BLaER1 (cell line): ENCODE results near the gene P2RX4.

ENCODE experiments used
- H3K27ac ChIP-seq: shearing (Covaris generic); formaldehyde crosslinking; 2 replicates; pipeline ENCODE4 v1.8.1; 2022
- H3K27me3 ChIP-seq: shearing (Covaris generic); formaldehyde crosslinking; 2 replicates; pipeline ENCODE4 v1.8.1; 2022
- H3K36me3 ChIP-seq: shearing (Covaris generic); formaldehyde crosslinking; 2 replicates; pipeline ENCODE4 v1.8.1; 2022
- H3K4me1 ChIP-seq: shearing (Covaris generic); formaldehyde crosslinking; 2 replicates; pipeline ENCODE4 v1.8.1; 2022
- H3K4me2 ChIP-seq: shearing (Covaris generic); formaldehyde crosslinking; 2 replicates; pipeline ENCODE4 v1.8.1; 2022
- H3K4me3 ChIP-seq: shearing (Covaris generic); formaldehyde crosslinking; 2 replicates; pipeline ENCODE4 v1.8.1; 2022
- H3K9ac ChIP-seq: shearing (Covaris generic); formaldehyde crosslinking; 2 replicates; pipeline ENCODE4 v1.8.1; 2022
- H3K9me3 ChIP-seq: shearing (Covaris generic); formaldehyde crosslinking; 2 replicates; pipeline ENCODE4 v1.8.1; 2022
- H4K20me1 ChIP-seq: shearing (Covaris generic); formaldehyde crosslinking; 2 replicates; pipeline ENCODE4 v1.8.1; 2022
- Cebpa-rat ChIP-seq: shearing (Covaris generic); IDR thresholded peaks from 2 replicates; pipeline ENCODE4 v1.8.1; 2022

Gene P2RX4

DNA sequence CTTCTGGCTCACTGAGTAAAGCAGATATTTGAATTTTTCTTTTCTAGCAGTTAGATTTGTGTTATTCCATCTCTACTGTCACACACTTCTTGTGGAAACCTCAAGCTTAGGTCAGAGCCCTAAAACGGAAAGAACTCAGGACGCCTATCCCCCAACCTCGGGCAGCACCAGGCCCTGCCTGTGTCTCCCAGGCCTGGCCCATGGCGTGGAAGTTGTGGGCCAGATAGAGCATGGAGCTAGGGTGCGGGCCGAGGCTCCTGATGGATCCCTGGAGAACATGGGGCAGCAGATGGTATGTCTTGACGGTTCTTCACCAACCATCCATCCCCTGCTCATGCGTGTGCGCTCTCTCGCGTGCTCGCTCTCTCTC lies 20.6 kb downstream of the P2RX4 start:
- Histone ChIP-seq H3K4me2 (no peak overlapping the region), H3K27me3 (no peaks in the 10 kb centered on the region), H3K4me3 (no peak overlapping the region), H3K9me3 (no peaks in the 10 kb centered on the region), H3K36me3 (peaks cover 85% of the 10 kb centered on the region), H3K9ac (no peak overlapping the region), H4K20me1 (no peaks in the 10 kb centered on the region), H3K4me1 (no peaks in the 10 kb centered on the region), H3K27ac (no peak overlapping the region)
- TF ChIP-seq Cebpa-rat, result no peak

GRCh38 chr12:121232163-121232562 lies 22.2 kb downstream of the P2RX4 start:
- H3K4me2 ChIP-seq, result no peak overlapping the region
- no peaks in the 10 kb centered on the region for H3K9me3 ChIP-seq
- peaks cover 86% of the 10 kb centered on the region for H3K36me3 ChIP-seq
- no peaks in the 10 kb centered on the region for H4K20me1 ChIP-seq
- H3K9ac ChIP-seq, result no peak overlapping the region
- H3K4me3 ChIP-seq, result no peak overlapping the region
- no peak for TF ChIP-seq Cebpa-rat
- no peaks in the 10 kb centered on the region for H3K4me1 ChIP-seq
- no peak overlapping the region for H3K27ac ChIP-seq
- no peaks in the 10 kb centered on the region for H3K27me3 ChIP-seq

DNA sequence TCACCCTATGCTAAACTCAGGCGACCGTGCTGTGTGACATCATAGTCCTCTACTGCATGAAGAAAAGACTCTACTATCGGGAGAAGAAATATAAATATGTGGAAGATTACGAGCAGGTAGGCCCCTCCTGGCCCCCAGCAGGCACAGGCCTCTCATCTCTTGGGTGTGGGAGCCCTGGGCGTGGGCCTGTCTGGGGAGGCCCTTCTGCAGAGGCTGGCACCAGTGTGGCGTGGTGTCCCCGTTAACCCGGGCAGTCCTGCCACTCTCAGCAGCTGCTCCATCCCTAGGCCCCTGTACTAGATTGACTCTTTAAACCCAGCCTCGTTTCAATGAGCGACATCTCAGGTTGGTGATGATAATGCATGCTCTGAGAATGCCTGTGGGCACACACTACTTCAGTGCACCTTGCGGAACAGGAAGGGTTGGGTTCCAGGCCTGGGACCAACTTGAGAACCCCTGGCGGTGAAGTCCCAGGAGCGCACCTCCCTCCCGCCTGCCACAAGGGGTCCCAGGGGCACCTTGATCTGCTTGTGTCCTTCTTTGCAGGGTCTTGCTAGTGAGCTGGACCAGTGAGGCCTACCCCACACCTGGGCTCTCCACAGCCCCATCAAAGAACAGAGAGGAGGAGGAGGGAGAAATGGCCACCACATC lies 23.2 kb downstream of the P2RX4 start:
- Histone ChIP-seq H3K4me1 (peaks cover 1% of the 10 kb centered on the region; the same call in 1 of the 2 replicates), H3K27ac (no peak overlapping the region), H3K9ac (no peak overlapping the region), H3K9me3 (no peaks in the 10 kb centered on the region), H3K36me3 (peaks cover 86% of the 10 kb centered on the region), H4K20me1 (no peaks in the 10 kb centered on the region), H3K4me2 (no peak overlapping the region), H3K4me3 (no peak overlapping the region), H3K27me3 (no peaks in the 10 kb centered on the region)
- TF ChIP-seq Cebpa-rat, result no peak

- H3K27me3 ChIP-seq, result no peaks in the 10 kb centered on the region
- no peak overlapping the region for H3K4me2 ChIP-seq
- H3K36me3 ChIP-seq, result peaks cover 88% of the 10 kb centered on the region
- H4K20me1 ChIP-seq, result no peaks in the 10 kb centered on the region
- no peaks in the 10 kb centered on the region for H3K9me3 ChIP-seq
- peaks cover 6% of the 10 kb centered on the region for H3K4me1 ChIP-seq
- H3K4me3 ChIP-seq, result no peak overlapping the region
- no peak overlapping the region; the same call in 1 of the 2 replicates for H3K27ac ChIP-seq
- TF ChIP-seq Cebpa-rat, result no peak
- H3K9ac ChIP-seq, result no peak overlapping the region
These were observed 23.7 kb downstream of the P2RX4 start for GRCh38 chr12:121233628-121234020.

DNA sequence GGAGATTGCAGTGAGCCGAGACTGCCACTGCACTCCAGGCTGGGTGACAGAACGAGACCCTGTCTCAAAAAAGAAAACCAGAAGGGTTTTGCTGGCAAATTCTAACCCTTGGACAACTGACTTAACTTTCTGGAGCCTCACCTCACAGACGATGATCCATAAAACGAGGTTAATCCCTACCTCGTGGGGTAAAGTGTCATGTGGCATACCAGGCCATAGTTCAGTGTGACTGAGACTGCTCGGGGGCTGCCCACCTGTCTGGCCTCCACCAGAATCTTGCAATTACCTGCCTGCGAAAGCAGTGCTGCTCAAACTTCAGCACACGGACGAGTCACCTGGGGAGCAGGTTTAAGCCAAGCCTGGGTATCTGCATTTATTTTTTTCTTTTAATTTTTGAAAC lies 26.8 kb downstream of the P2RX4 start:
- Histone ChIP-seq H3K27me3 (no peaks in the 10 kb centered on the region), H3K36me3 (peaks cover 93% of the 10 kb centered on the region), H3K4me2 (no peak overlapping the region), H3K9me3 (no peaks in the 10 kb centered on the region), H3K27ac (no peak overlapping the region), H3K9ac (no peak overlapping the region), H3K4me3 (no peak overlapping the region), H4K20me1 (no peaks in the 10 kb centered on the region), H3K4me1 (peaks cover 38% of the 10 kb centered on the region)
- no peak for TF ChIP-seq Cebpa-rat

- peaks cover 44% of the 10 kb centered on the region for H3K4me1 ChIP-seq
- H3K27ac ChIP-seq, result no peak overlapping the region
- H4K20me1 ChIP-seq, result no peaks in the 10 kb centered on the region
- no peak overlapping the region for H3K9ac ChIP-seq
- TF ChIP-seq Cebpa-rat, result no peak
- H3K4me2 ChIP-seq, result no peak overlapping the region
- no peaks in the 10 kb centered on the region for H3K27me3 ChIP-seq
- H3K9me3 ChIP-seq, result no peaks in the 10 kb centered on the region
- peaks cover 87% of the 10 kb centered on the region for H3K36me3 ChIP-seq
- no peak overlapping the region for H3K4me3 ChIP-seq
These were observed 27.5 kb downstream of the P2RX4 start for GRCh38 chr12:121237415-121237814.

- Histone ChIP-seq H3K36me3 (peaks cover 84% of the 10 kb centered on the region), H3K9ac (no peak overlapping the region), H3K4me3 (no peak overlapping the region), H3K27me3 (no peaks in the 10 kb centered on the region), H3K9me3 (no peaks in the 10 kb centered on the region), H3K4me1 (peaks cover 45% of the 10 kb centered on the region), H4K20me1 (no peaks in the 10 kb centered on the region), H3K27ac (no peak overlapping the region), H3K4me2 (no peak overlapping the region)
- no peak for TF ChIP-seq Cebpa-rat
These were observed 28.2 kb downstream of the P2RX4 start for GRCh38 chr12:121238086-121238485.

- Histone ChIP-seq H3K9me3 (no peaks in the 10 kb centered on the region), H3K4me3 (no peak overlapping the region), H3K27ac (peak overlapping the region; percentile 66), H3K27me3 (no peaks in the 10 kb centered on the region), H3K4me1 (peaks cover 45% of the 10 kb centered on the region), H3K4me2 (peak overlapping the region; percentile 71), H3K36me3 (peaks cover 84% of the 10 kb centered on the region), H4K20me1 (no peaks in the 10 kb centered on the region), H3K9ac (no peak overlapping the region)
- no peak for TF ChIP-seq Cebpa-rat
These were observed 28.8 kb downstream of the P2RX4 start for GRCh38 chr12:121238604-121239350.

- Histone ChIP-seq H3K4me1 (peaks cover 45% of the 10 kb centered on the region), H3K9ac (no peak overlapping the region), H3K4me3 (no peak overlapping the region), H4K20me1 (no peaks in the 10 kb centered on the region), H3K9me3 (no peaks in the 10 kb centered on the region), H3K36me3 (peaks cover 84% of the 10 kb centered on the region), H3K27me3 (no peaks in the 10 kb centered on the region), H3K27ac (peak overlapping the region; percentile 66), H3K4me2 (peak overlapping the region; percentile 71)
- no peak for TF ChIP-seq Cebpa-rat
These were observed 29.6 kb downstream of the P2RX4 start for GRCh38 chr12:121239351-121240061.

- Histone ChIP-seq H3K4me2 (peak overlapping the region; percentile 71), H3K9ac (no peak overlapping the region), H3K36me3 (peaks cover 84% of the 10 kb centered on the region), H3K9me3 (no peaks in the 10 kb centered on the region), H3K4me3 (no peak overlapping the region), H3K4me1 (peaks cover 45% of the 10 kb centered on the region), H4K20me1 (no peaks in the 10 kb centered on the region), H3K27ac (peak overlapping the region; percentile 66; the same call in 1 of the 2 replicates), H3K27me3 (no peaks in the 10 kb centered on the region)
- no peak for TF ChIP-seq Cebpa-rat
These were observed 30.1 kb downstream of the P2RX4 start for GRCh38 chr12:121240062-121240420.
